DND-41 (cell line): Measurements from ENCODE around the gene OBSL1.

Experiments used
- ATAC-seq: fragments of 200-7000 bp; cut with Tn5 transposase; 3 replicates; pipeline ENCODE4 v1.9.1; 2021; ENCODE audit warnings: low read depth; ENCODE audit not compliant: insufficient read depth
- DNase-seq: peaks from one replicate; pipeline ENCODE4 v3.0.0-alpha.2; 2020
- H2AFZ ChIP-seq: 2 replicates; pipeline ENCODE4 v1.6.0; 2012; ENCODE audit warnings: low read depth, low read length
- H3K27ac ChIP-seq: 2 replicates; pipeline ENCODE4 v1.5.1; 2012; ENCODE audit warnings: low read length, inconsistent platforms
- H3K27me3 ChIP-seq: fragments of 200-600 bp; sonication (generic); 2 replicates; pipeline ENCODE4 v1.6.0; 2012; ENCODE audit warnings: low read length, mild to moderate bottlenecking, inconsistent platforms; ENCODE audit not compliant: insufficient read depth, poor library complexity
- H3K36me3 ChIP-seq: 2 replicates; pipeline ENCODE4 v1.5.1; 2012; ENCODE audit warnings: low read length, inconsistent platforms; ENCODE audit not compliant: insufficient read depth
- H3K4me1 ChIP-seq: 2 replicates; pipeline ENCODE4 v1.5.1; 2012; ENCODE audit warnings: mild to moderate bottlenecking, low read length; ENCODE audit not compliant: insufficient read depth
- H3K4me2 ChIP-seq: 2 replicates; pipeline ENCODE4 v1.6.0; 2012; ENCODE audit warnings: mild to moderate bottlenecking, moderate library complexity, low read length, inconsistent platforms; ENCODE audit not compliant: insufficient read depth
- H3K4me3 ChIP-seq, 2 experiments: fragments of 200-600 bp in 1 of 2; shearing (Covaris generic) in 1 of 2; 2 replicates each; pipeline ENCODE4 v1.5.1; 2012 to 2016; ENCODE audit warnings: inconsistent platforms in 2 of 2, low read length in 2 of 2, mild to moderate bottlenecking in 2 of 2, low read depth in 1 of 2, moderate library complexity in 1 of 2
- H3K79me2 ChIP-seq: 2 replicates; pipeline ENCODE4 v1.6.0; 2012; ENCODE audit warnings: low read length, inconsistent platforms; ENCODE audit not compliant: insufficient read depth
- H3K9ac ChIP-seq: 2 replicates; pipeline ENCODE4 v1.6.0; 2012; ENCODE audit warnings: low read depth, mild to moderate bottlenecking, inconsistent platforms, low read length, moderate library complexity
- H3K9me3 ChIP-seq: 2 replicates; pipeline ENCODE4 v1.5.1; 2012; ENCODE audit warnings: low read length, moderate library complexity, mild to moderate bottlenecking, inconsistent platforms; ENCODE audit not compliant: insufficient read depth, severe bottlenecking
- H4K20me1 ChIP-seq: 2 replicates; pipeline ENCODE4 v1.6.0; 2012; ENCODE audit warnings: low read length; ENCODE audit not compliant: insufficient read depth
- EZH2 ChIP-seq: IDR thresholded peaks from 3 replicates; pipeline ENCODE4 v1.6.1; 2012; ENCODE audit warnings: borderline replicate concordance, low read depth, mild to moderate bottlenecking, moderate library complexity, low read length, inconsistent platforms; ENCODE audit not compliant: severe bottlenecking
- TF ChIP-seq, protein P1 (sequence below): IDR thresholded peaks from 2 replicates; pipeline ENCODE4 v1.5.1; 2012; ENCODE audit warnings: borderline replicate concordance, low read length, moderate library complexity, mild to moderate bottlenecking; ENCODE audit not compliant: poor library complexity, severe bottlenecking; ENCODE audit errors: extremely low read depth

OBSL1 gene

DNA sequence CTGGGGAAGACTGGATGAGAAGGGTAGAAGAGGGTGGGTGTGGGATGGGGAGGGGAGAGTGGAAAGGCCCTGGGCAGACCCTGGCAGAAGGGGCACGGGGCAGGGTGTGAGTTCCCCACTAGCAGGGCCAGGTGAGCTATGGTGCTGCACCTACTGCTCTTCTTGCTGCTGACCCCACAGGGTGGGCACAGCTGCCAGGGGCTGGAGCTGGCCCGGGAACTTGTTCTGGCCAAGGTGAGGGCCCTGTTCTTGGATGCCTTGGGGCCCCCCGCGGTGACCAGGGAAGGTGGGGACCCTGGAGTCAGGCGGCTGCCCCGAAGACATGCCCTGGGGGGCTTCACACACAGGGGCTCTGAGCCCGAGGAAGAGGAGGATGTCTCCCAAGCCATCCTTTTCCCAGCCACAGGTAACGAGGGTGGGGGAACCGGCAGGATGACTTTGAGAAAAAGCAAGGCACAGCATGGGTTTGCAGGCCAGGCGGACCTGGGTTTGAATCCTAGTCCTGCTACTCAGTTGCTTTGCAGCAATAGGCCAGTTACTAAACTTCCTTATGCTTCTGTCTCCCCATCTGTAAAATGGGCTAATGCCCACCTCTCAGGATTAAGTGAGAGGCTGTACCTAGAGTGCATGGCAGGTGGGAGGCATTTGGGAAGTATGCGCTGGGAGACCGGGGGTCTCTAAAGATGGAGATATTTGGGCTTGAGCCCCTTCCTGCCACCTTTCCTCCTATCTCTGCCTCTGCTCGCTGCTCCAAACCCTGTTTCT, 1.1 kb upstream of the OBSL1 start, which contains the start of gene INHA:
Gene INHA (plus strand): TSS at position 74 of the 765 bp plus-strand sequence. CDS start 65 bp downstream, at position 139.
- no peak for TF ChIP-seq EZH2
- TF ChIP-seq, protein P1, sequence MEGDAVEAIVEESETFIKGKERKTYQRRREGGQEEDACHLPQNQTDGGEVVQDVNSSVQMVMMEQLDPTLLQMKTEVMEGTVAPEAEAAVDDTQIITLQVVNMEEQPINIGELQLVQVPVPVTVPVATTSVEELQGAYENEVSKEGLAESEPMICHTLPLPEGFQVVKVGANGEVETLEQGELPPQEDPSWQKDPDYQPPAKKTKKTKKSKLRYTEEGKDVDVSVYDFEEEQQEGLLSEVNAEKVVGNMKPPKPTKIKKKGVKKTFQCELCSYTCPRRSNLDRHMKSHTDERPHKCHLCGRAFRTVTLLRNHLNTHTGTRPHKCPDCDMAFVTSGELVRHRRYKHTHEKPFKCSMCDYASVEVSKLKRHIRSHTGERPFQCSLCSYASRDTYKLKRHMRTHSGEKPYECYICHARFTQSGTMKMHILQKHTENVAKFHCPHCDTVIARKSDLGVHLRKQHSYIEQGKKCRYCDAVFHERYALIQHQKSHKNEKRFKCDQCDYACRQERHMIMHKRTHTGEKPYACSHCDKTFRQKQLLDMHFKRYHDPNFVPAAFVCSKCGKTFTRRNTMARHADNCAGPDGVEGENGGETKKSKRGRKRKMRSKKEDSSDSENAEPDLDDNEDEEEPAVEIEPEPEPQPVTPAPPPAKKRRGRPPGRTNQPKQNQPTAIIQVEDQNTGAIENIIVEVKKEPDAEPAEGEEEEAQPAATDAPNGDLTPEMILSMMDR, result no peak
- H3K27ac ChIP-seq, result peak within 1 kb of the TSS; percentile 11; the same call in 1 of the 2 replicates
- H3K4me3 ChIP-seq, result peak within 1 kb of the TSS; percentile 13 to 58; a peak in 3 of 4 replicates
- H3K4me2 ChIP-seq, result peak within 1 kb of the TSS; percentile 64
- H2AFZ ChIP-seq, result peak within 1 kb of the TSS; percentile 60
- peaks cover 8% of the 10 kb centered on the region for H3K27me3 ChIP-seq
- no peaks in the 10 kb centered on the region; the same call in 1 of the 2 replicates for H3K36me3 ChIP-seq
- H3K4me1 ChIP-seq, result peaks cover 9% of the 10 kb centered on the region
- no peaks in the 10 kb centered on the region for H3K9me3 ChIP-seq
- no peaks in the 10 kb centered on the region for H3K79me2 ChIP-seq
- H4K20me1 ChIP-seq, result no peaks in the 10 kb centered on the region
- no peak for DNase-seq
- peak within 1 kb of the TSS; percentile 60 for H3K9ac ChIP-seq
- no peak for ATAC-seq

DNA sequence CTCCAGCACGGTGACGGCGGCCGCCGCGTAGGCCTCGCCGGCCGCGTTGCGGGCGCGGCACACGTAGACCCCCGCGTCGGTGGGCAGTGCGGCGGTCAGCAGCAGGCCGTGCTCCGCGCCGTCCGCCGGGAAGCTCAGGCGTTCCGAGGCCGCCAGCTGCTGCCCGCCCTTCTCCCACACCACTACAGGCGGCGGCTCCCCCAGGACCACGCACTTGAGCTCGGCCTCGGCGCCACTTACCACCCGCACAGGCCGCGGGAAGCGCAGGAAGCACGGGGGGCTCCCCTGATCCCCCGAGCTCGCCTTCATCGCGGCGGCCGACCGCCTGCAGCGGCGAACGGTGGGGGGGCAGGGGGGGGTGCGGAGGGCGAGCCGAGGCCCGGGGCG, 422 bp downstream of the OBSL1 start:
- no peaks in the 10 kb centered on the region for H3K9me3 ChIP-seq
- peak overlapping the region; percentile 60 for H3K9ac ChIP-seq
- no peak overlapping the region for H3K27ac ChIP-seq
- H3K4me2 ChIP-seq, result peak overlapping the region; percentile 64
- TF ChIP-seq EZH2, result no peak
- TF ChIP-seq, protein P1, result no peak
- ATAC-seq, result peak; percentile 63
- H3K36me3 ChIP-seq, result no peaks in the 10 kb centered on the region; the same call in 1 of the 2 replicates
- no peak for DNase-seq
- H3K4me3 ChIP-seq, result peak overlapping the region in 1 of 2 experiments; percentile 58; a peak in 3 of 4 replicates
- H4K20me1 ChIP-seq, result no peaks in the 10 kb centered on the region
- peak overlapping the region; percentile 68 for H2AFZ ChIP-seq
- H3K4me1 ChIP-seq, result peaks cover 9% of the 10 kb centered on the region
- H3K27me3 ChIP-seq, result peaks cover 8% of the 10 kb centered on the region
- no peaks in the 10 kb centered on the region for H3K79me2 ChIP-seq

GRCh38 chr2:219570194-219570923, 980 bp downstream of the OBSL1 start:
- peak overlapping the region; percentile 60 for H3K9ac ChIP-seq
- peak overlapping the region; percentile 68; the same call in 1 of the 2 replicates for H2AFZ ChIP-seq
- TF ChIP-seq, protein P1, result no peak
- no peak for TF ChIP-seq EZH2
- peaks cover 8% of the 10 kb centered on the region for H3K27me3 ChIP-seq
- no peak overlapping the region for H3K27ac ChIP-seq
- ATAC-seq (peak; percentile 4; the same call in 2 of the 3 replicates), DNase-seq (no peak)
- no peaks in the 10 kb centered on the region for H4K20me1 ChIP-seq
- H3K79me2 ChIP-seq, result no peaks in the 10 kb centered on the region
- H3K4me1 ChIP-seq, result peaks cover 9% of the 10 kb centered on the region
- peak overlapping the region; percentile 64 for H3K4me2 ChIP-seq
- peak overlapping the region in 1 of 2 experiments; percentile 58; a peak in 2 of 4 replicates for H3K4me3 ChIP-seq
- no peaks in the 10 kb centered on the region; the same call in 1 of the 2 replicates for H3K36me3 ChIP-seq
- no peaks in the 10 kb centered on the region for H3K9me3 ChIP-seq
